Measurements from ENCODE around the gene SHISA2. TPM values are rescaled to one million over a fixed set of nuclear protein-coding genes. Genes with fewer than 3 reads are reported as not detected.

Gene SHISA2
- total and polyA plus RNA-seq, 2 experiments from 2014 or later = 0.32 to 0.43 TPM

DNA sequence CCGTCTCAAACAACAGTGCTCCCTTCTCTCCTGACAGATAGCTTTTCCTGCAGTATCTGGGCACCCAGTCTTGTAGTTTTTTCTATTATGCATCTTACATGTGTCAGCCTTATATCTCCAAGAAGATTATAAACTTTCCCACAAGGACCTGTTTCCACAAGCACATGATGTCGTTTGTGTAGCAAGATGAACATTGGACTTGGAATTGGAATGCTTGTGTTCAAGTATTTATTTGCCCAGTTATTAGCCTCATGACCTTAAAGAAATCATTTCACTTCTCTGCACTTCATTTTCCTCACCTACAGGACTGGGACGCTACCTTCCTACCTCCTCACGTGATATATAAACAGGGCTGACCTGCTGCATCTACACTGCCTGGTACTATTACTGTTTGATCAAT lies 21.5 kb downstream of the SHISA2 start:
- H3K9ac ChIP-seq = no peak overlapping the region
- in situ Hi-C loops (cut with MboI) = no loop called here
- H4K20me1 ChIP-seq (ENCODE audit: insufficient read depth) = no peaks in the 10 kb centered on the region
- H3K4me2 ChIP-seq (ENCODE audit: unreplicated experiment) = no peak overlapping the region
- no peaks in the 10 kb centered on the region for H3K36me3 ChIP-seq (ENCODE audit: low read depth)
- TF ChIP-seq EZH2 (IDR thresholded peaks at IDR 0.05; ENCODE audit: insufficient read depth, poor library complexity, severe bottlenecking) = no peak
- TF ChIP-seq EZH2phosphoT487 (IDR thresholded peaks at IDR 0.05; ENCODE audit: insufficient read depth, low read depth) = no peak
- H3K4me3 ChIP-seq = no peak overlapping the region
- H3K4me1 ChIP-seq (ENCODE audit: insufficient read depth) = no peaks in the 10 kb centered on the region
- no peak overlapping the region for H3K27ac ChIP-seq
- no peaks in the 10 kb centered on the region for H3K9me2 ChIP-seq (ENCODE audit: insufficient read depth)
- peaks cover 12% of the 10 kb centered on the region; the same call in 1 of the 2 replicates for H3K27me3 ChIP-seq (replicated peaks; ENCODE audit: insufficient read depth)
- no peaks in the 10 kb centered on the region for H3F3A ChIP-seq (ENCODE audit: insufficient read depth)
- H3K79me2 ChIP-seq (ENCODE audit: insufficient read depth) = no peaks in the 10 kb centered on the region
- no peak for DNase-seq
- no peak overlapping the region for H2AFZ ChIP-seq
- no peaks in the 10 kb centered on the region for H3K9me3 ChIP-seq (ENCODE audit: low read depth)
- 48 to 49% methylated on average over 4 of the region's 4 CpGs for WGBS, 2 experiments (ENCODE audit: low coverage in 1 of 2, low lambda C conversion rate in 2 of 2, missing lambda C conversion rate in 2 of 2)

DNA sequence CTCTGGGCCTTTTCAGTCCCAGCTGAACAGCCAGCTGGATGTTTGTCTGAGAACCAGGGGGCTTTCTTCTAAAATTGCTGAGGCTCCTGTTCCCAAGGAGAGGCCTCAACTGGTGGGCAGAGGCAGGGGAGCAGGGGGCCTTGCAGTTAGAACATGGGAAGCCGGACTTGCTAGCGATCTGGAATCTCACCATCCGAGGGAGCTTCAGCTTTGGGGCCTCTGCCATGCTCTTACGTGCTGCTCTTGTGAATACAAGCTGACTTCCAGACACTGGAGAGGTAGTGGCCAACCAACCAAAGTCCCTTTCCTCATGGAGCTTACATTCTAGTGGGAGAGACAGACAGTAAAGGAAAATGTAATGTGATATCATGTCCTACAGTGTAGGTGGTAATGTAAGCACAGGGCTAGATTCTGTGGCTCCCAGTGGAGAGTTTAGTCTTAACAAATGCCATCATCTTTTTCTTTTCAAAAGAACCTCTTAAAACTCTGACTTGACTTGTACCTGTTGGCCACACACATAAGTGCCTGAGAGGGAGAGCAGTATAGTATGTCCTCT lies 22.2 kb downstream of the SHISA2 start:
- WGBS, 2 experiments (ENCODE audit: low coverage in 1 of 2, low lambda C conversion rate in 2 of 2, missing lambda C conversion rate in 2 of 2) = 59 to 73% methylated on average over 4 of the region's 4 CpGs
- Histone ChIP-seq H3K79me2 (ENCODE audit: insufficient read depth) (no peaks in the 10 kb centered on the region), H4K20me1 (ENCODE audit: insufficient read depth) (no peaks in the 10 kb centered on the region), H3K9me2 (ENCODE audit: insufficient read depth) (no peaks in the 10 kb centered on the region), H3K4me1 (ENCODE audit: insufficient read depth) (no peaks in the 10 kb centered on the region), H3K9ac (no peak overlapping the region), H3K27ac (no peak overlapping the region), H2AFZ (no peak overlapping the region), H3F3A (ENCODE audit: insufficient read depth) (no peaks in the 10 kb centered on the region), H3K4me2 (ENCODE audit: unreplicated experiment) (no peak overlapping the region), H3K4me3 (no peak overlapping the region), H3K27me3 (replicated peaks; ENCODE audit: insufficient read depth) (peaks cover 5% of the 10 kb centered on the region; the same call in 1 of the 2 replicates), H3K9me3 (ENCODE audit: low read depth) (no peaks in the 10 kb centered on the region), H3K36me3 (ENCODE audit: low read depth) (no peaks in the 10 kb centered on the region)
- TF ChIP-seq EZH2 (IDR thresholded peaks at IDR 0.05; ENCODE audit: insufficient read depth, poor library complexity, severe bottlenecking) = no peak
- TF ChIP-seq EZH2phosphoT487 (IDR thresholded peaks at IDR 0.05; ENCODE audit: insufficient read depth, low read depth) = no peak
- in situ Hi-C loops (cut with MboI) = no loop called here
- no peak for DNase-seq

GRCh38 chr13:26026211-26026610 lies 25.6 kb downstream of the SHISA2 start:
- no peak overlapping the region for H3K9ac ChIP-seq
- no peak overlapping the region for H2AFZ ChIP-seq
- no peak overlapping the region for H3K4me2 ChIP-seq (ENCODE audit: unreplicated experiment)
- in situ Hi-C loops (cut with MboI) = no loop called here
- 33 to 38% methylated on average over 4 of the region's 4 CpGs for WGBS, 2 experiments (ENCODE audit: low coverage in 1 of 2, low lambda C conversion rate in 2 of 2, missing lambda C conversion rate in 2 of 2)
- no peak overlapping the region for H3K27ac ChIP-seq
- peaks cover 16% of the 10 kb centered on the region for H3F3A ChIP-seq (ENCODE audit: insufficient read depth)
- TF ChIP-seq EZH2phosphoT487 (IDR thresholded peaks at IDR 0.05; ENCODE audit: insufficient read depth, low read depth) (no peak), EZH2 (IDR thresholded peaks at IDR 0.05; ENCODE audit: insufficient read depth, poor library complexity, severe bottlenecking) (no peak)
- H3K9me3 ChIP-seq (ENCODE audit: low read depth) = no peaks in the 10 kb centered on the region
- H3K9me2 ChIP-seq (ENCODE audit: insufficient read depth) = no peaks in the 10 kb centered on the region
- no peaks in the 10 kb centered on the region for H3K36me3 ChIP-seq (ENCODE audit: low read depth)
- H3K79me2 ChIP-seq (ENCODE audit: insufficient read depth) = no peaks in the 10 kb centered on the region
- no peaks in the 10 kb centered on the region for H4K20me1 ChIP-seq (ENCODE audit: insufficient read depth)
- H3K4me3 ChIP-seq = no peak overlapping the region
- no peak for DNase-seq
- H3K27me3 ChIP-seq (replicated peaks; ENCODE audit: insufficient read depth) = 0 out of 2 replicates have a peak, but pooled peaks cover 5% of the 10 kb centered on the region
- H3K4me1 ChIP-seq (ENCODE audit: insufficient read depth) = peaks cover 14% of the 10 kb centered on the region

- 57 to 69% methylated on average over 4 of the region's 4 CpGs for whole genome bisulfite sequencing, 2 experiments (ENCODE audit: low coverage in 1 of 2, low lambda C conversion rate in 2 of 2, missing lambda C conversion rate in 2 of 2)
- in situ Hi-C loops (cut with MboI) = no loop called here
- Histone ChIP-seq H3F3A (ENCODE audit: insufficient read depth) (peaks cover 20% of the 10 kb centered on the region), H3K9me3 (ENCODE audit: low read depth) (no peaks in the 10 kb centered on the region), H3K4me3 (no peak overlapping the region), H2AFZ (no peak overlapping the region), H3K27ac (no peak overlapping the region), H3K79me2 (ENCODE audit: insufficient read depth) (no peaks in the 10 kb centered on the region), H3K9me2 (ENCODE audit: insufficient read depth) (no peaks in the 10 kb centered on the region), H3K27me3 (replicated peaks; ENCODE audit: insufficient read depth) (0 out of 2 replicates have a peak, but pooled peaks cover 5% of the 10 kb centered on the region), H3K4me2 (ENCODE audit: unreplicated experiment) (no peak overlapping the region), H3K4me1 (ENCODE audit: insufficient read depth) (peaks cover 15% of the 10 kb centered on the region), H3K36me3 (ENCODE audit: low read depth) (no peaks in the 10 kb centered on the region), H3K9ac (no peak overlapping the region), H4K20me1 (ENCODE audit: insufficient read depth) (no peaks in the 10 kb centered on the region)
- TF ChIP-seq EZH2 (IDR thresholded peaks at IDR 0.05; ENCODE audit: insufficient read depth, poor library complexity, severe bottlenecking) = no peak
- no peak for TF ChIP-seq EZH2phosphoT487 (IDR thresholded peaks at IDR 0.05; ENCODE audit: insufficient read depth, low read depth)
- DNase-seq = no peak
These were observed 26.0 kb downstream of the SHISA2 start for GRCh38 chr13:26025771-26026170.
